Measurements from ENCODE around the gene PGBD1.
A peak's percentile ranks its signal among the peaks of the same experiment; 100 is the strongest.

The PGBD1 gene

DNA sequence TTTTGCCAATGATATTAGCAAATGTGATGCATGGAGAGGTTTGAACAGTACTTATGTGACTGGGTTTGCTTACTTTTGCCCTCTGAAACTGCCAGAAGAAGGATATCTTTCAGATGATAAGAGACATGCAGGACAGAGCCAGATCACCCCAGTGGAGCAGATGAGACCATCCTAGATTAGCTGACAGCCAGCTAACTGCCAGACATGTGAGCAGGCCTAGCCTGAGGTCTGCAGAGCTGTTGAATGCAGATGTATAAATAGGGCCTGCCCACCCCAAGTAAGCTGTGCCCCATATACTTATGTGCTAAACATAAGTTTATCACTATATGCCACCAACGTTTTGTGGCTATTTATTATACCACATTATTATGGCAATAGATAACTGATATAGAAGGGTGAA lies 48.7 kb downstream of the PGBD1 start:
- DNase-seq (ENCODE audit: insufficient read length, low spot score) (no peak), FAIRE-seq (no peak)
- TF ChIP-seq POU2F2 (IDR thresholded peaks at IDR 0.05; ENCODE audit: low read depth, low read length), result no peak
- no peak for TF ChIP-seq POLR2AphosphoS5 (IDR thresholded peaks at IDR 0.05; ENCODE audit: low read depth, low read length)
- TF ChIP-seq TAF1 (IDR thresholded peaks at IDR 0.05; ENCODE audit: low read depth, low read length), result no peak
- no peak for TF ChIP-seq SPI1 (IDR thresholded peaks at IDR 0.05; ENCODE audit: low read depth, low read length)
- no peak for TF ChIP-seq PAX5 (IDR thresholded peaks at IDR 0.05; ENCODE audit: insufficient read depth, low read length, severe bottlenecking)
- TF ChIP-seq POLR2A (IDR thresholded peaks at IDR 0.05; ENCODE audit: low read depth, low read length), result no peak

DNA sequence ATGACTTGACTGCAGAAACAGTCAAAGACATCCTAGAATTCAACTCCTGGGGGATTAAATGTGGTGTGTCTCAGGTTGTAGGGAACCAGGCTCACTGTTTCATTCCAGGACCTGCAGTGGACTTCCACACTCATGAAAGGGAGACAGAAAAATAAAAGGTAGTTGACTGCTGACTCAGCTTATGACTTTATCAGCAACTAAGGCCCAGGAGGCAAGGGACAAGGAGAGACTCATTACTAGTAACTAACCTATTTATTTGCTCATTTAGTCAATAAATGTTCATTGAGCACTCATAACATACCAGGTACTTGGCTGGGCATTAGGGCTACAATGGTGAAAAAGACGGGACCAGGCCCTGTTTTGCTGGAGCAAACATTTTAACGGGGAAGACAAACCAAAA lies 51.7 kb downstream of the PGBD1 start:
- TF ChIP-seq SPI1 (IDR thresholded peaks at IDR 0.05; ENCODE audit: low read depth, low read length), result no peak
- no peak for TF ChIP-seq TAF1 (IDR thresholded peaks at IDR 0.05; ENCODE audit: low read depth, low read length)
- no peak for TF ChIP-seq PAX5 (IDR thresholded peaks at IDR 0.05; ENCODE audit: insufficient read depth, low read length, severe bottlenecking)
- no peak for TF ChIP-seq POU2F2 (IDR thresholded peaks at IDR 0.05; ENCODE audit: low read depth, low read length)
- no peak for TF ChIP-seq POLR2A (IDR thresholded peaks at IDR 0.05; ENCODE audit: low read depth, low read length)
- TF ChIP-seq POLR2AphosphoS5 (IDR thresholded peaks at IDR 0.05; ENCODE audit: low read depth, low read length), result no peak
- no peak for FAIRE-seq
- DNase-seq (ENCODE audit: insufficient read length, low spot score), result no peak

DNA sequence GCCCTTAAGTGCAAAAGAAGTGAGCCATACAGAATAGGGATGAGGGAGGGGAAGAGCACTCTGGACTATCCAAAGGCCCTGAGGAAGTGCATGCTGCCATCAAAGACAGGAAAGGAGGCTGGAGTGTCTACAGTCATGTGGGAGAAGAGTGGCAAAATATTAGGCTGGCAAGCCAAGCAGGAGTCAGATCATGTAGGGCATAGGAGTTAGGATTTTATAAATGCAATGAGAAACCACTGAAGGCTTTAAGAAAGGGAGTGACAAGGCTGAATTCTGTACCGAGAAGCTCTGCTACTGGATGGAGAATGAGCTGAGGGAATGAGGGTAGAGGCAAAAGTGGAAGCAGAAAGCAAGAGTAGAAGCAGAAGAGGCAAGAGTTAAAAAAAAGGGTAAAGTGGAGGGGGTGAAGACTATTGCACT lies 52.2 kb downstream of the PGBD1 start:
- FAIRE-seq, result no peak
- TF ChIP-seq POLR2A (IDR thresholded peaks at IDR 0.05; ENCODE audit: low read depth, low read length) (no peak), TAF1 (IDR thresholded peaks at IDR 0.05; ENCODE audit: low read depth, low read length) (no peak), PAX5 (IDR thresholded peaks at IDR 0.05; ENCODE audit: insufficient read depth, low read length, severe bottlenecking) (no peak), POLR2AphosphoS5 (IDR thresholded peaks at IDR 0.05; ENCODE audit: low read depth, low read length) (no peak), POU2F2 (IDR thresholded peaks at IDR 0.05; ENCODE audit: low read depth, low read length) (no peak), SPI1 (IDR thresholded peaks at IDR 0.05; ENCODE audit: low read depth, low read length) (no peak)
- DNase-seq (ENCODE audit: insufficient read length, low spot score), result no peak

DNA sequence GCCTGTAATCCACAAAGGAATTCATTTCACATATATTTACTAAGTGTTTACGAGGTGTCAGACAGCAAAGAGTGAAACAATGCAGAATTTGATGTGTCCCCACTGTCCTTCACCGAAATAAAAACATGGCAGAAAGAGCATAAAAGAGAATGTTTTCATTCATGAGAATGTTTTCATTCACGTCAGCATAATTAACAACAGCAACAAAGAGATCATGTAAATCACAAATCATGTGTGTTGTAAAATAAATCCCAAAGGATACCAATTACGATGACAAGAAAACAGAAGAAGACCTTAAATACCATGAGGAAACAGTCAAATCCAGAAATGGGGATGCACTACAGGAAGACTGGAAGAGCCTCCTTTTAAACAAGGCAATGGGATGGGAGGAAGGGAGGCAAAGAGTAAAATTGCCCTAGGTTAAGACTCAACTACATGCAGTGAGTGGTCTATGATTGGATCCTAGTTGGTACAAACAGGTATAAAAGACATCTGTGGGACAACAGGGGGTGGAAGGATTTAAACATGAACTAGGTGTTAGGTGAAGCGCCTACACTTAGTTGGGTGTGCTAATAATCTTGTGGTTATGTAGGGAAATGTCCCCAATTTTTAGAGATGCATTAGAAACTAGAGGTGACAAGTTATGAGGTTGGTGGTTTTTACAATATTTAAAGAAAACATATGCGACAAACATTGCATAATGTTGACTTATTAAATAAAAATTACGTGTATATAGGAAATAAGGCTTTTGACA lies 53.1 kb downstream of the PGBD1 start:
- FAIRE-seq (no peak), DNase-seq (ENCODE audit: insufficient read length, low spot score) (no peak)
- TF ChIP-seq PAX5 (IDR thresholded peaks at IDR 0.05; ENCODE audit: insufficient read depth, low read length, severe bottlenecking) (no peak), POLR2AphosphoS5 (IDR thresholded peaks at IDR 0.05; ENCODE audit: low read depth, low read length) (no peak), POU2F2 (IDR thresholded peaks at IDR 0.05; ENCODE audit: low read depth, low read length) (no peak), TAF1 (IDR thresholded peaks at IDR 0.05; ENCODE audit: low read depth, low read length) (no peak), POLR2A (IDR thresholded peaks at IDR 0.05; ENCODE audit: low read depth, low read length) (no peak), SPI1 (IDR thresholded peaks at IDR 0.05; ENCODE audit: low read depth, low read length) (no peak)

DNA sequence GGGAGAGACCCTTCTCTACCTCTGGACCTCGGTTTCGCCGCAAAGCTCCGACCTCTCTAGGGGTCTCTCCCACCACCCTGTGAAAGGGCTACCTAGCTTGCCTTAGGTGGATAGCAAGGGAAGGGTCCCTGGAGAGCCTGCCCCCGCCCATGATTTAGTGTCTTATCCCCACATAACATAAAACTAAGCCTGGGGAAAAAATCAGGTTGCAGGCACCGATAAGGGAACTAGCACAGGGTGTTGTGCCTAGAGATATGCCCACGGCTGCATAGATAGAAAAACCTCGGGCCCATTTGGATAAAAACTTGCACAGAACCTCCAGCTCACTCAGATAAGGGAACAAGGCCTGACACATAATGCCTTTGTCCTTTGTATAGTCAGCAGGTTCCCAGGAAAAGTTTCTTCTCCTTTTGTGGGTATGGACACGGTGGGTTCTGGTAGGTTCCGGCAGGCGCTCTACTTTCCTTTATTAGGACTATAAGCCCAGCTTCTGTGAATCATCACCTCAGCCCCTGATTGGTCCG lies 53.7 kb downstream of the PGBD1 start:
- no peak for FAIRE-seq

DNA sequence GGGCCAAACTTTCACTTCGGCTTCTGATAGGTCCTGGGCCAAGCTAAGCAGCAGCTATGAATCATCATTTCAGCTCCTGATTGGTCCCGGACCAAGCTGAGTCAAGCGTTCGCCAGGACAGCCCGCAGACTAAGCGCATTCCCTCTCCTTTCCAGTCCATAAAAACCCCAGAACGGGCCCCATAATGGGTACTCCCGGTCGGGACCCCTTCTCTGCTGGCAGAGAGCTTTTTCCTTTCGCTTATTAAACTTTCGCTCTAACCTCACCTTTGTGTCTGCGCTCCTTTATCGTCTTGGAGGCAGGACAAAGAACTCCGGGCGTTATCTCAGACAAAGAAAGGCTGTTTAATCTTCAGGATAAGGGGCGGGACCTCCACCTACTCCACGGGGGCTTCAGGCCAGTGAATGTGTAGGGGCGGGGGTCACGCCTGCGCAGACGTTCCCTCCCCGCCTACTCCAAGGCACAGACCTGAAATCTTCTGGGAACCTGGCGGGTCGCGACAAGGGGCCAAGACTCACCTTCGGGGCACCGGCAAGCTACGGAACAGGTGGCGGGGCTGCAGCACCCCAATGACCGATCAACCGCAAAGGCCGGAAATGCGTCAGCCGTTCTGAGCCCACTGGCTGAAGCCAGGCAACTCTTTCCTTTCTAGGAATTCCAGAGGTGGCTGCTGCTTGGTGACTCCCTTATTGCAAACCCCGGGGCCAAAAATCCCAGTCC lies 54.4 kb downstream of the PGBD1 start, which contains the start of gene ZSCAN31:
TSS of gene ZSCAN31 (minus strand) at position 585 of the 720 bp plus-strand sequence. CDS start 6,465 bp downstream, outside the sequence.
- FAIRE-seq (peak; percentile 87), DNase-seq (ENCODE audit: insufficient read length, low spot score) (peak; percentile 44)
- TF ChIP-seq SPI1 (IDR thresholded peaks at IDR 0.05; ENCODE audit: low read depth, low read length) (no peak), POLR2AphosphoS5 (IDR thresholded peaks at IDR 0.05; ENCODE audit: low read depth, low read length) (peak; percentile 89), TAF1 (IDR thresholded peaks at IDR 0.05; ENCODE audit: low read depth, low read length) (no peak; the same call in 1 of the 2 replicates), PAX5 (IDR thresholded peaks at IDR 0.05; ENCODE audit: insufficient read depth, low read length, severe bottlenecking) (peak; percentile 33), POLR2A (IDR thresholded peaks at IDR 0.05; ENCODE audit: low read depth, low read length) (peak; percentile 57; the same call in 1 of the 2 replicates), POU2F2 (IDR thresholded peaks at IDR 0.05; ENCODE audit: low read depth, low read length) (no peak)

More for the DNA sequence above, 53.7 kb downstream of the PGBD1 start:
- TF ChIP-seq SPI1 (IDR thresholded peaks at IDR 0.05; ENCODE audit: low read depth, low read length), result no peak
- no peak for TF ChIP-seq PAX5 (IDR thresholded peaks at IDR 0.05; ENCODE audit: insufficient read depth, low read length, severe bottlenecking)
- no peak for TF ChIP-seq POLR2A (IDR thresholded peaks at IDR 0.05; ENCODE audit: low read depth, low read length)
- no peak for TF ChIP-seq POU2F2 (IDR thresholded peaks at IDR 0.05; ENCODE audit: low read depth, low read length)
- no peak for TF ChIP-seq TAF1 (IDR thresholded peaks at IDR 0.05; ENCODE audit: low read depth, low read length)
- no peak for TF ChIP-seq POLR2AphosphoS5 (IDR thresholded peaks at IDR 0.05; ENCODE audit: low read depth, low read length)
- DNase-seq (ENCODE audit: insufficient read length, low spot score), result no peak

DNA sequence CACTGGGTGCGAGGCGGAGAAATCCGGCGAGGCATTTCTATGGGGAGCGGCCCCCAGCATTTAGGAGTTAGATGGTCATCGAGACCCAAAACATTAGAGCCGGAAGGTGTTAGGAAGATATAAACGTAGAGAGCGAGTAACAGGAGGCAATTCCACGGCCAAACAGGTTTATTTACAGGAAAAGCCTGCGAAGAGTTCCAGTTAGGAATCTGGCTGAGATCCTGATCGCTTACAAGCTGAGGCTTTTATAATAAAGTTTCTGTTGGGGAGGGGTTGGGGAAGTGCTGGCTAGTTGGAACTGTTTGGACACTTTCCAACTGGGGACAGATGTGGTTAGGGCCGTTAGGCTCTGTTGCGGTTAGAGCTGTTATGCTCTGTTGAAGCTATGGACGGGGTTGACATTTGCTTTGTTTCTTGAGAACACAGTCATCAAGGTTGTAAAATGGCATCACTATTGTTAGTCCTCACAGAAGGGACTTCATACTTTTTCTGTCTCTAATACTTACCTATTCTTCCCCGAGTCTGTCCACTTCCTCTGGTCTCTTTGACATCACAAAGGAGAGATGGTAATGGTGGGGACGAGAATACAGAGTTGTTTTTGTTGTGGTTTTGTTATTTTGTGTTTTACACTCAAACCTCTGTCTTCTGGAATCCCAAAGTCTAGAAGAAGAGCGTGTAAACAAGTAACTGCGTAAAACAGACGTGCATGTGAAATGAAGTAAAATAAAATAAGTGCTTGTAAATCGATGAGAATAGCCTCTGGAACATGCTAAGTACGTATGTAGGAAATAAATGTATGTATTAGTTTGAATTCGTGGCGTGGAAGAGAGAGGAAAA lies 55.1 kb downstream of the PGBD1 start:
- TF ChIP-seq POLR2A (IDR thresholded peaks at IDR 0.05; ENCODE audit: low read depth, low read length) (peak; percentile 17; the same call in 1 of the 2 replicates), POU2F2 (IDR thresholded peaks at IDR 0.05; ENCODE audit: low read depth, low read length) (no peak), TAF1 (IDR thresholded peaks at IDR 0.05; ENCODE audit: low read depth, low read length) (no peak), PAX5 (IDR thresholded peaks at IDR 0.05; ENCODE audit: insufficient read depth, low read length, severe bottlenecking) (no peak), POLR2AphosphoS5 (IDR thresholded peaks at IDR 0.05; ENCODE audit: low read depth, low read length) (0 out of 2 replicates have a peak, but pooled peaks have one; percentile 4), SPI1 (IDR thresholded peaks at IDR 0.05; ENCODE audit: low read depth, low read length) (peak; percentile 46; the same call in 1 of the 2 replicates)
- DNase-seq (ENCODE audit: insufficient read length, low spot score) (no peak), FAIRE-seq (peak; percentile 91)

DNA sequence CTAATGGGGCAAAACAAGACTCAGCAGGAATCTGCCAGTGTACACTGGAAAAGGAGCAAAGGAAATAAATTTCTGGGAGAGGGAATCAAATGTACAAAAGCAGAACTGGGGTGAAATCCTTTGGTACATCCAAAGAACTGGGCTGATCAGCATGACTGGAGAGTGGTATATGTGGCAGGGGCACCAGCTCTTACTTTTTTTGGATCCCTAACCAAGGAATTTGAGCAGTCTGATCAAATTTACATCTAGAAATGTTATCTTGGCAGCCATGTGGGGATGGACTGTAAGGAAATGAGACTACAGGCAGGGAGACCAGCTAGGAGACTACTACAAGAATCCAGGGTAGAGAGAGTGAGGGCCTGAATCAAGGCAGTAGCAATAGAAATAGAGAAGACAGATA lies 55.7 kb downstream of the PGBD1 start:
- TF ChIP-seq POLR2A (IDR thresholded peaks at IDR 0.05; ENCODE audit: low read depth, low read length), result no peak
- peak; percentile 40; the same call in 1 of the 2 replicates for TF ChIP-seq SPI1 (IDR thresholded peaks at IDR 0.05; ENCODE audit: low read depth, low read length)
- FAIRE-seq (no peak), DNase-seq (ENCODE audit: insufficient read length, low spot score) (no peak)

Data from GM12891 (cell line).